DOHH2 (cell line): ENCODE data around the gene PCLO.

ENCODE experiments used
- CTCF ChIP-seq: fragments of 200-600 bp; sonication (generic); IDR thresholded peaks from one replicate; pipeline ENCODE4 v1.5.1; 2014; ENCODE audit warnings: antibody characterized with exemption, mild to moderate bottlenecking, low read depth, low read length; ENCODE audit not compliant: poor library complexity, severe bottlenecking
- EZH2phosphoT487 ChIP-seq: fragments of 200-600 bp; sonication (generic); IDR thresholded peaks from 2 replicates; pipeline ENCODE4 v1.6.1; 2017; ENCODE audit warnings: borderline replicate concordance, mild to moderate bottlenecking, antibody characterized with exemption, low read length, moderate library complexity, mixed read lengths

- TF ChIP-seq CTCF (no peak), EZH2phosphoT487 (no peak)
Measured at GRCh38 chr7:83005410-83005809, 157.3 kb downstream of the PCLO start.
